ENCODE measurements around the gene DNAJC5G.

- no peak for TF ChIP-seq ZNF232 (CRISPR knock-in tag; IDR thresholded peaks at IDR 0.05; ENCODE audit: borderline replicate concordance)
- TF ChIP-seq FOXP1 (IDR thresholded peaks at IDR 0.05) = no peak
- no peak for TF ChIP-seq FOXP1 (CRISPR knock-in tag; IDR thresholded peaks at IDR 0.05)
- TF ChIP-seq EZH2 (conservative IDR thresholded peaks at IDR 0.05; ENCODE audit: low read depth, low read length) = no peak
- TF ChIP-seq NFAT5 (CRISPR knock-in tag; IDR thresholded peaks at IDR 0.05) = no peak
- TF ChIP-seq ATF2 (CRISPR knock-in tag; IDR thresholded peaks at IDR 0.05) = no peak
Measured at GRCh38 chr2:27297195-27297594, 22.0 kb downstream of the DNAJC5G start.
